GM11168 (cell line): ENCODE measurements around the gene NQO2.
"Not testable (repeated sequence)": the region's sequence is repeated elsewhere in the genome, so short reads cannot be mapped to it uniquely, and the experiment has no call there.

ENCODE experiments used
- in situ Hi-C: fragments of 300-500 bp; cut with MboI; formaldehyde crosslinking; loops from one replicate; pipeline ENCODE4 v1.12.0; 2022; ENCODE audit warnings: low sequenced_read_pairs; ENCODE audit not compliant: unreplicated experiment

NQO2 gene

GRCh38 chr6:3031857-3032640 is 32.4 kb downstream of the NQO2 start:
- in situ Hi-C loops, result no loop called here

GRCh38 chr6:3032986-3033385 is 33.3 kb downstream of the NQO2 start:
- in situ Hi-C loops, result no loop called here

GRCh38 chr6:3033652-3034051 is 34.0 kb downstream of the NQO2 start:
- in situ Hi-C loops, result no loop called here

- in situ Hi-C loops, result no loop called here
These were observed 35.7 kb downstream of the NQO2 start for GRCh38 chr6:3035397-3035796.

GRCh38 chr6:3036861-3037637 is 37.4 kb downstream of the NQO2 start:
- in situ Hi-C loops, result no loop called here

GRCh38 chr6:3037638-3038365 is 38.1 kb downstream of the NQO2 start:
- in situ Hi-C loops, result no loop called here

- in situ Hi-C loops, result no loop called here
These were observed 39.7 kb downstream of the NQO2 start for GRCh38 chr6:3039384-3039783.

GRCh38 chr6:3041147-3041546 is 41.5 kb downstream of the NQO2 start:
- in situ Hi-C loops, result no loop called here

- in situ Hi-C loops, result no loop called here
These were observed 41.9 kb downstream of the NQO2 start for GRCh38 chr6:3041606-3042005.

GRCh38 chr6:3045369-3045768 is 45.7 kb downstream of the NQO2 start:
- in situ Hi-C loops, result no loop called here

GRCh38 chr6:3045777-3046176 is 46.1 kb downstream of the NQO2 start:
- in situ Hi-C loops, result no loop called here

- in situ Hi-C loops, result no loop called here
These were observed 46.6 kb downstream of the NQO2 start for GRCh38 chr6:3046295-3046694.

GRCh38 chr6:3048009-3048408 is 48.3 kb downstream of the NQO2 start:
- in situ Hi-C loops, result not testable (repeated sequence)

- in situ Hi-C loops, result loop anchor here (5.0 kb wide), 1 partner anchor 50 kb away; no protein-coding TSS in a partner anchor
These were observed 53.0 kb downstream of the NQO2 start for GRCh38 chr6:3052481-3053230.

GRCh38 chr6:3053231-3053508 is 53.5 kb downstream of the NQO2 start:
- in situ Hi-C loops, result loop anchor here (5.0 kb wide), 1 partner anchor 51 kb away; no protein-coding TSS in a partner anchor

- in situ Hi-C loops, result loop anchor here (5.0 kb wide), 1 partner anchor 52 kb away; no protein-coding TSS in a partner anchor
These were observed 54.8 kb downstream of the NQO2 start for GRCh38 chr6:3054229-3055157.

- in situ Hi-C loops, result not testable (repeated sequence)
These were observed 55.4 kb downstream of the NQO2 start for GRCh38 chr6:3055158-3055499.

- in situ Hi-C loops, result no loop called here
These were observed 57.5 kb downstream of the NQO2 start for GRCh38 chr6:3057063-3057770.

GRCh38 chr6:3058957-3059356 is 59.3 kb downstream of the NQO2 start:
- in situ Hi-C loops, result no loop called here
